HG03442 (cell line): ENCODE measurements around the gene ZFAND5.

Experiments used
- ATAC-seq: cut with Tn5 transposase; IDR thresholded peaks from one replicate; pipeline ENCODE4 v1.9.1; 2021; ENCODE audit warnings: mild to moderate bottlenecking, moderate library complexity; ENCODE audit not compliant: unreplicated experiment

The ZFAND5 gene

DNA sequence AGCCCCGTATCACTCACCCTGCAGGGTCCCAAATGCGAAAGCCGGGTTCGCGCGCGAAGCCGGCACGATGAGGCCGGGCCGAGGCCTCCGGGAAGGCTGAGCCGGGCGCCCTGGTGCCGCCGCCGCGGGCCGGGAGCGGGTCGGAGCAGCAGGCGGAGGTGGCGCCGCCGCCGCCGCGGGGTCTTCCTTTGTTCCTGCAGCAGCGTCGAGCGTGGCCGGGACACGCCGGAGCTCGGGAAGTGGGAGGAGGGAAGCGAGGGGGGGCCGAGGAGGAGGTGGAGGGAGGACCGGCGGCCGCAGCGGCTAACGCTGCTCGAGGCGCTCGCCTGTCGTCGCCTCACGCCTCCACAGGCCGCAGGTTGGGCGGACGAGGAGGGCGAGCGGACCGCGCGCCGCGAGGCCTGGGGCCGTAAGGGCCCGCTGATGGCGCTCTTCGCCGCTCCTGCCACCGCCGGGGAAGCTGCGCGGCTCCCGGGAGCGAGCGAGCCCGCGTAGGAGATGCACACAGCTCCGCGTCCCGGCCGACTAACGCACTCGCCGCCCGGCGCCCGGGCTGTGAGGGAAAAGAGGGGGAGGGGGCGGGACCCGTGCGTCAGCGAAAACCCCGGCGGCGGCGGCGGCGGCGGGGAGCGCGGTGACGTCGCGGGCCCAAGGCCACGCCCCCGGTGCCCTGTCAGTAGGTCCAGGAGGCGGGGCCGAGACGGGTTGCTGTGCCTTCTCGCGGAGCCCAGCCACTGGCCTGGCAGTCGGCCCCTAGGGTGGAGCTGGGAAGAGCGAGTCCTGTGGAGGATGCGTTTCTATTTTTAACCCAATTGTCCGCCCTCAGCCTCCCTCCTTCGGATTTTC is at the start of gene ZFAND5:
Gene ZFAND5 (minus strand): TSS at position 530 of the 846 bp plus-strand sequence. CDS start 4,430 bp downstream, outside the sequence.
- ATAC-seq: peak; percentile 81

GRCh38 chr9:72412483-72413040 is 47.6 kb upstream of the ZFAND5 start:
- no peak for ATAC-seq

DNA sequence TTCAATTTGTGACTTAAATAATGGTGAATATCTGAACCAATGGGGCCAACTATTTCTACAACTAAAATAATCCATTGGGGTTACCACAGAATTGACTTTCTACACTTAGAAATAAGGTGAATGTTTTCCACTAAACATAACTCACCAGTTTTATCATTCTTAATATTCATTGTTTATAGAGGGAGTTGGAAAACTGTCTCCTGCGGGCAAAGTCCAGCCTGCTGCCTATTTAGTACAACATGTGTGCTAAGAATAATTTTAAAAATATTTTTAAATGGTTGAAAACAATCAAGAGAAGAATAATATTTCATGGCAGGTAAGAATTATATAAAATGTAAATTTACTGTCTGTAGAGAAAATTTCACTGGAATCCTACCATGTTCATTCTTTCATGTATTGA is 45.2 kb upstream of the ZFAND5 start:
- no peak for ATAC-seq

- ATAC-seq: no peak
Observed at GRCh38 chr9:72407114-72407513, 42.1 kb upstream of the ZFAND5 start.

GRCh38 chr9:72402744-72403143 is 37.7 kb upstream of the ZFAND5 start:
- ATAC-seq: no peak

DNA sequence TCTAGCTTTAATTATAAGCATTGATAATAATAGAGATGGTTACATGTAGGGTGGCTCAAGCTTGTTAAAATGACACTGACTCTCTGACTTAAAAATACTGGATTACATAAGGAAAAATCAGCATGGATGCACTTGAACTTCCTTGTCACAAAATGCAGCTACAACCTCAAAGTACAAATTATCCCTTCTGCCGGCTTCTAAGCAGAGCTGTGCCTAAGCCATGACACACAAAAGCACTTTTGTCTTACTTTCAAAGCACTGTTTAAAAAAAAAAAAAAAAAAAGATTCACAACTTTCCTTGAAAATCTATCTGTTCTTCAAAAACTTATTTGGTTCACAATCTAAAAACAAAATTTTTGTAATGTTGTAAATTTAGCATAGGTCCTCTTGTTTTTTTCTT is 36.4 kb upstream of the ZFAND5 start:
- no peak for ATAC-seq

GRCh38 chr9:72400866-72401265 is 35.9 kb upstream of the ZFAND5 start:
- no peak for ATAC-seq

- ATAC-seq: no peak
Observed at GRCh38 chr9:72399391-72399790, 34.4 kb upstream of the ZFAND5 start.

DNA sequence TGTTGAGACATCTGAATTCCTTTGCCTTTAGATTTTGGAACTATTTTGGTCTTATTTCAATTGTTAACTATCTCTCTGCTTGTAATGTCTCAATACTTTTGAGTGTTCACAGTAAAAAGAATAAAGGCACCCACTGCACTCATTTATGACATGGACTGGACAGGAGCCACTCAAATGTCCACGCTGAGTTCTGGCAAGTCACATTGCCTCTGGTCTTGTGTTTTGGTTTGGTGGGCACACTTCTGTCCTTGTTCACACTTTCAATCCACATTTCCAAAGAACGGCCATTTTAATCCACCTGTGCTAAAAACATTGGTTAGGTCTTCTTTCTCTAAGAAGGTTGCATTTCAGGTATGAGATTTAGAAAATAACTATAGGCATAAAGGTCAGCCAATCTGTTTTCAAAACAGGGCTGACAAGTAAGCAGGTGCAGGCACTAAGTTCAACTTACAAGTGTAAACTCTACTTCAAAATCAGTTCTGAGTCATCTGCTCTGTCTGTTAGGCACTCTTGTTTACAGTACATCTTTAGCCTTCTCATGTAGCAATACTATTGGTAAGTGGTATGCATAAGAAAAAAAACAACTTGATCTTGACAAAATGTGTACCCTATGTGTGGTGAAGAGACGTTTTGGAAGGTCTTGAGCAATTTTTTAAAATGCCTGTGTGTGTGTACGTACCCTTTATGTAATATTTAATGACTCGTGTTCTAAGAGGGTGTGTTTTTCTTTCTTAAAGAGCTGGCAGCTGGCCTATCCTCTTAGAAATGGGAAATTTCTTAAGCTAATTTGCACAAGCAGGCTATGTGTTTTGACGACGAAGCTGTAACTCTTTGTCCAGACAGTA is 31.5 kb upstream of the ZFAND5 start:
- ATAC-seq: no peak

GRCh38 chr9:72394066-72394465 is 29.1 kb upstream of the ZFAND5 start:
- no peak for ATAC-seq

DNA sequence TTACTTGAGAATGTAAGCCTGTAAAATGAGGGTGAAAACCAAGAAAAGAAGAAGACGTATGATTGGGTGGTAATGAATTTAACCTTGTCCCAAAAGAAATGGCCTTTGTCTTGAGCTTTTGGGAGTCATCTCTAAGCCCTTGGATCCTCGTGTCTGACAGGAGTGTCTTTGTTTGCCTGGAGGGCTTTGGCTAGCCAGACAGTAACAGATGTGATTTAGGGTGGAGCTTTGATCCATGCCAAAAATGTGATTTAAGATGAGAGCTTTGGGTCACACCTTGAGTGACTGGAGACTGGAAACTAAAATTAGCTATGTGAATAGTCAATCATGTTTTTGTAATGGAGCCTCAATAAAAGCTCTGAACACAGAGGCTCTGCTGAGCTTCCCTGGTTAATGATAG is 25.9 kb upstream of the ZFAND5 start:
- no peak for ATAC-seq

DNA sequence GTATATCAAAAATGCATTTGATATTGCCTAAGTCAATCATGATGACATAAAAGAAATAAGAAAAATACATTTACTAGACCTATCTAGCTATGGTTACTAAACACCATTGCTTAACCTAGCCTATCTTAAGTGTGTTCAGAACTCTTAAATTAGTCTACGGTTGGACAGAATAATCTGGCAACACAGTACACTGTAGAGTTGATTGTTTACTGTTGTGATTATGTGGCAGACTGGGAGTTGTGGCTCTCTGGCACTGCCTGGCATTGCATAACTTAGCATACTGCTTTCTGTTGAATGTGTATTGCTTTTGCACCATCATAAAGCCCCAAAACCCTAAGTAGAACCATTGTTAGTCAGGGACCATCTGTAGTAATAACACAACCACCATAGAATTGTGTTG is 21.2 kb upstream of the ZFAND5 start:
- ATAC-seq: no peak

GRCh38 chr9:72384710-72385485 is 19.9 kb upstream of the ZFAND5 start:
- ATAC-seq: no peak

- ATAC-seq: no peak
Observed at GRCh38 chr9:72383978-72384709, 19.1 kb upstream of the ZFAND5 start.

GRCh38 chr9:72382405-72382804 is 17.4 kb upstream of the ZFAND5 start:
- no peak for ATAC-seq

GRCh38 chr9:72377041-72377440 is 12.0 kb upstream of the ZFAND5 start:
- no peak for ATAC-seq

DNA sequence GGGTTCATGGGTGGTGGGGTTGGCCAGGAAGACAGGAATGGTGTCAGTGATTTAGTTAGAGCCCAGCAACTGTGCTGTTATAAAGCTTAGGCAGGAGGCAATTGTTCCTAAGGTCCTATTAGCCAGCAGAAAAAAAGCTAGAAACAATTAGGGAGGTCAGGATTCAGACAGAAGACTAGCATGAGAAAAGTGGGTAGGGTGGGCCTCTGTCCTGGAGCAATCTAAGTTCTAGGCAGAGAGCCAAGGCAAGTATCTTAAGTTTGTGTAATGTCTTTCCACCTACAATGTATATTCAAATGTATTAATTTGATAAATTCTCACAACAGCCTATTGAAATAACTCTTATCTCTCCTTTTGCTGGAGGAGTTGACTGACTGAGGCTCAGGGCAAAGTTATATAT is 6.1 kb upstream of the ZFAND5 start:
- no peak for ATAC-seq

DNA sequence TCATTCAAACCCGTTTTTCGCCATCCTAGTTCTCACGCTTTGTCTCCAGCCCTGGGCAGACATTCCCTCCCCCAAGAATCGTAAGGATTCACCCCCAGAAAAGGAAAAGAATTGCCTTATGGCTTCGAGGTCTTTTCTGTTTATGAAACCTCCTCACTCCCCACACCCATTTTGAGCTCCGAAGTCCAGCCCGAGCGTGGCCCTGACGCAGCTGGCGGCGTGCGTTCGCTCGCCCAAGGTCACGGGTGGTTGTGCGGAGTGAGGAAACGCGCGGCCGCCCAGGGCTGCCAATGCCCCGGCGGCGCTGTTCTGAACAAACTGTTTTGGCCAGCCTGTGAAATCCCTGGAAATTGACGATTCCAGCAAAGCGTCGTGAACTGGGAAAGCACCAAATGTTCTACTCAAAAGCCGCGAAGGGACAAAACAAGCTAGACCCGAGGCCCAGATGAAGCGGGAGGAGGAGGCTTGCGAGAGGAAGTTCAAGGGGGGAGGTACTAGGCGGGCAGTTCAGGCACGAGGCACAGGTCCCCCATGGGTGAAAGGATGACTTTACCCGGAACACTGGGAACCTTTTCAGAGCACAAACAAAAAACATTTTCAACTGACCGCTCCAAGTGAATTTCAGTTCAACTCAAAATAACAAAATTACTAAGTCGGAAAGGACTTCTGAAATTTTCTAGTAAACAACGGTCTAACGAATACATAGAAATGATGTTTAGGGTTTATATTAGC is 683 bp upstream of the ZFAND5 start:
- peak; percentile 27 for ATAC-seq

DNA sequence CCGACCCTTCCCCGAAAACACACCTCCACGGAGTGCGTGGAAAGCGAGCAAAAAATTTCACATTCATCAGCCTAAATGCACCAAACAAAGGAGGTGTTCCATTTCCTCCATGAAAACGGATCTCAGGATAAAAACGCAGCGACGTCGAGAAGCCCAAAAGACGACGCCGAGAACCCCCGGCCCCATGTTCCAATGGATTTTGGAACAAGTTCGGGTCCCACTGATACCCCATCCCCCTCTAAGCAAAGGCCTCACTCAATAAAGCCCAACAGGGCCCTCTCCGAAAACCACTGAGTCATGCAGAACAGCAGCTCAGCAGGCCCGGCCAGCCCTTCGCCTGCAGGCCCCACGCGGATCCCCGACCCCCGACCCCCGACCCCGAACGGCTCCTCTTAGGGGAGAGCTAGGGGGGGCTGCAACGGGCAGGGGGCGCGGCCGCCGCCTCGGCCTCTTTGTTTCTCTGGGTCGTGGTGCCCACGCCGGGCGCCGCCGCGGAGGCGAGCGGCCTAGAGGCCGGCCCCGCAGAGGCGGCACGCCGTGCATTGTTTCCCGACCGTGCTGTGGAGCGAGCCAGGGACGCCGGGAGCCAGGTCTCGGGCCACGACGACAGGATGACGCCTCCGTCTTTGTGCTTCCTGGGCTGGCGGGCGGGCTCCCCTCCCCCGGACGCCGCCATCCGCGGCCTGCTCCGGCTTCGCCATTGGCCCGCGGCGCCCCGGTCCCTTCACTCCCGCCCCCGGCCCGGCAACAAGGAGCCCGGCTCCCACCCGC is 915 bp downstream of the ZFAND5 start:
- ATAC-seq: peak; percentile 34
